SK-N-SH treated with all-trans-retinoic acid at 6 μM for 48 hours (cell line): ENCODE results near the gene ZNF792.
"Not testable (repeated sequence)": the region's sequence is repeated elsewhere in the genome, so short reads cannot be mapped to it uniquely, and the experiment has no call there.

ENCODE experiments used
- ATAC-seq: fragments of 200-7000 bp; cut with Tn5 transposase; 3 replicates; pipeline ENCODE4 v1.9.1; 2020; ENCODE audit warnings: mild to moderate bottlenecking, moderate library complexity
- ARNTL ChIP-seq: fragments of 450-650 bp; formaldehyde crosslinking; IDR thresholded peaks from 2 replicates; pipeline ENCODE4 v1.5.0; 2020; ENCODE audit warnings: low read depth, mild to moderate bottlenecking, moderate library complexity, borderline replicate concordance
- BACH2 ChIP-seq: fragments of 250-450 bp; sonication (Bioruptor Pico); IDR thresholded peaks from 2 replicates; pipeline ENCODE4 v1.9.0; 2021; ENCODE audit warnings: mild to moderate bottlenecking, borderline replicate concordance
- CSDC2 ChIP-seq: fragments of 250-450 bp; sonication (Bioruptor Pico); IDR thresholded peaks from 2 replicates; pipeline ENCODE4 v1.5.0; 2020; ENCODE audit warnings: mild to moderate bottlenecking, moderate library complexity
- ISL1 ChIP-seq: fragments of 250-450 bp; sonication (Bioruptor Pico); IDR thresholded peaks from 2 replicates; pipeline ENCODE4 v2.1.2; 2022; ENCODE audit warnings: mild to moderate bottlenecking, moderate library complexity
- OSR1 ChIP-seq: fragments of 250-450 bp; sonication (Bioruptor Pico); IDR thresholded peaks from 2 replicates; pipeline ENCODE4 v1.8.0; 2022; ENCODE audit warnings: moderate library complexity, mild to moderate bottlenecking, inconsistent platforms
- PPARA ChIP-seq: fragments of 250-450 bp; sonication (Bioruptor Pico); IDR thresholded peaks from 2 replicates; pipeline ENCODE4 v1.5.0; 2020; ENCODE audit warnings: mild to moderate bottlenecking, borderline replicate concordance
- SNAI2 ChIP-seq: fragments of 250-450 bp; sonication (Bioruptor Pico); IDR thresholded peaks from 2 replicates; pipeline ENCODE4 v1.5.0; 2020; ENCODE audit warnings: mild to moderate bottlenecking, moderate library complexity
- TCF4 ChIP-seq: fragments of 250-450 bp; sonication (Bioruptor Pico); IDR thresholded peaks from 2 replicates; pipeline ENCODE4 v1.8.0; 2021; ENCODE audit warnings: mild to moderate bottlenecking, moderate library complexity, borderline replicate concordance
- TOX ChIP-seq: fragments of 250-450 bp; sonication (Bioruptor Pico); IDR thresholded peaks from 2 replicates; pipeline ENCODE4 v1.8.0; 2021; ENCODE audit warnings: mild to moderate bottlenecking, moderate library complexity, borderline replicate concordance
- ZFP3 ChIP-seq: fragments of 250-450 bp; sonication (Bioruptor Pico); IDR thresholded peaks from 2 replicates; pipeline ENCODE4 v1.5.0; 2020; ENCODE audit warnings: mild to moderate bottlenecking, moderate library complexity
- ZFP30 ChIP-seq: fragments of 450-650 bp; formaldehyde crosslinking; IDR thresholded peaks from 2 replicates; pipeline ENCODE4 v1.5.0; 2022; ENCODE audit warnings: mild to moderate bottlenecking, moderate library complexity
- ZNF565 ChIP-seq: fragments of 450-650 bp; formaldehyde crosslinking; conservative IDR thresholded peaks from 2 replicates; pipeline ENCODE4 v1.5.0; 2020; ENCODE audit warnings: low read depth, mild to moderate bottlenecking, moderate library complexity
- ZNF70 ChIP-seq: fragments of 450-650 bp; formaldehyde crosslinking; IDR thresholded peaks from 2 replicates; pipeline ENCODE4 v1.5.0; 2020; ENCODE audit warnings: mild to moderate bottlenecking, moderate library complexity
- ZNF8 ChIP-seq: fragments of 450-650 bp; formaldehyde crosslinking; IDR thresholded peaks from 2 replicates; pipeline ENCODE4 v1.5.0; 2020; ENCODE audit warnings: mild to moderate bottlenecking, moderate library complexity
- TF ChIP-seq, protein P1 (sequence below): fragments of 250-450 bp; sonication (Bioruptor Pico); IDR thresholded peaks from 2 replicates; pipeline ENCODE4 v1.8.0; 2020; ENCODE audit warnings: mild to moderate bottlenecking, moderate library complexity, borderline replicate concordance
- TF ChIP-seq, protein P2 (sequence below): fragments of 250-450 bp; sonication (Bioruptor Pico); IDR thresholded peaks from 2 replicates; pipeline ENCODE4 v1.5.1; 2021; ENCODE audit warnings: mild to moderate bottlenecking, moderate library complexity
- TF ChIP-seq, protein P3 (sequence below): fragments of 250-450 bp; sonication (Bioruptor Pico); IDR thresholded peaks from 2 replicates; pipeline ENCODE4 v1.5.1; 2020; ENCODE audit warnings: low read depth, mild to moderate bottlenecking, moderate library complexity
- TF ChIP-seq, protein P4 (sequence below): fragments of 250-450 bp; sonication (Bioruptor Pico); IDR thresholded peaks from 2 replicates; pipeline ENCODE4 v1.5.0; 2020; ENCODE audit warnings: mild to moderate bottlenecking, moderate library complexity

Gene ZNF792

DNA sequence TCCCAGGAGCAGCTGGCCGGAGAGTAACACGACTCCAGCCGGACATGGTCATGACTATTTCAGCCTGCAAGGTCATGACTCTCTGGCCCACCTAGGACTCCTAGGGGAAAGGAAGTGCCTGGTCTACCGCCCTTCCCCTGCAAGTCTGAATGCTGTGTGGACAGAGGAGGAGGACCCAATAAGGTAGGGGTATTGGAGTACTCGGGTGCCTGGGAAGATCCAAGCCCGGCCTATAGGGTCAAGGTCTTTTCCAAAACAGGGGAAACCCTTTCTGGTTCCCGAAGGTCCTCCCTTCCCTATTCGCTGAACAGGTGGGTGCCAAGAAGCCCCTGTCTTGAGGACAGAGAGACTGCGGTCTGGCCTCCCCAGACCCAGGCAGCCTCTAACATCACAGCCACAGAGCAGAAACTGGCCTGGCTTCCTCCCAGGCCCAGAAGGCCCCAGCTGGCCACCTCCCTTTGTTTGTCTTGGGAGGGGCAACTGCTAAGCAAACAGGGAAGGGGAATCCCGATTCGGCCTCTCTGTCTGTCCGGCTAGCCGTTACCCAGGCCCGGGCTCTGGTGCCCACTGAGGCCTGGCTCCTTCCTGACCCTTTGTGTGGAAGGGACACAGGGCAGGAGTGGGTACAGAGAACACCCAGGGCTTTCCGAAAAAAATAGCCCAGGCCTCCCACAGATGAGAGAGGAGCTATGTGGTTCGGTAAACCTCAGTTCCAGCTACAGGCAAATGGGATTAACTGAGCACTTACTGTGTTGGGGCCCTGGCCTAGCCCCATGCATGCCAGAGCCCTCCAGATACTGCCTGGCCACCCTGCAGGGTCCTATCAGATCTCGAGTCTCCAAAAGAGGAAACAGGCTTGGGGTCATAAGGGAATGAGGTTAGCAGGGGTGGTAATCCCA is 30.9 kb upstream of the ZNF792 start:
- TF ChIP-seq OSR1 (CRISPR knock-in tag): no peak
- TF ChIP-seq, protein P1, sequence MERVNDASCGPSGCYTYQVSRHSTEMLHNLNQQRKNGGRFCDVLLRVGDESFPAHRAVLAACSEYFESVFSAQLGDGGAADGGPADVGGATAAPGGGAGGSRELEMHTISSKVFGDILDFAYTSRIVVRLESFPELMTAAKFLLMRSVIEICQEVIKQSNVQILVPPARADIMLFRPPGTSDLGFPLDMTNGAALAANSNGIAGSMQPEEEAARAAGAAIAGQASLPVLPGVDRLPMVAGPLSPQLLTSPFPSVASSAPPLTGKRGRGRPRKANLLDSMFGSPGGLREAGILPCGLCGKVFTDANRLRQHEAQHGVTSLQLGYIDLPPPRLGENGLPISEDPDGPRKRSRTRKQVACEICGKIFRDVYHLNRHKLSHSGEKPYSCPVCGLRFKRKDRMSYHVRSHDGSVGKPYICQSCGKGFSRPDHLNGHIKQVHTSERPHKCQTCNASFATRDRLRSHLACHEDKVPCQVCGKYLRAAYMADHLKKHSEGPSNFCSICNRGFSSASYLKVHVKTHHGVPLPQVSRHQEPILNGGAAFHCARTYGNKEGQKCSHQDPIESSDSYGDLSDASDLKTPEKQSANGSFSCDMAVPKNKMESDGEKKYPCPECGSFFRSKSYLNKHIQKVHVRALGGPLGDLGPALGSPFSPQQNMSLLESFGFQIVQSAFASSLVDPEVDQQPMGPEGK (CRISPR knock-in tag): no peak
- no peak for TF ChIP-seq ZFP3 (CRISPR knock-in tag)
- TF ChIP-seq ARNTL: no peak
- no peak for TF ChIP-seq PPARA (CRISPR knock-in tag)
- no peak for TF ChIP-seq TCF4
- no peak for TF ChIP-seq TOX (CRISPR knock-in tag)
- TF ChIP-seq SNAI2 (CRISPR knock-in tag): no peak
- no peak for TF ChIP-seq BACH2
- TF ChIP-seq ZFP30 (CRISPR knock-in tag): no peak
- no peak for TF ChIP-seq CSDC2
- TF ChIP-seq ZNF565 (CRISPR knock-in tag): no peak
- TF ChIP-seq ZNF8: no peak
- TF ChIP-seq, protein P2, sequence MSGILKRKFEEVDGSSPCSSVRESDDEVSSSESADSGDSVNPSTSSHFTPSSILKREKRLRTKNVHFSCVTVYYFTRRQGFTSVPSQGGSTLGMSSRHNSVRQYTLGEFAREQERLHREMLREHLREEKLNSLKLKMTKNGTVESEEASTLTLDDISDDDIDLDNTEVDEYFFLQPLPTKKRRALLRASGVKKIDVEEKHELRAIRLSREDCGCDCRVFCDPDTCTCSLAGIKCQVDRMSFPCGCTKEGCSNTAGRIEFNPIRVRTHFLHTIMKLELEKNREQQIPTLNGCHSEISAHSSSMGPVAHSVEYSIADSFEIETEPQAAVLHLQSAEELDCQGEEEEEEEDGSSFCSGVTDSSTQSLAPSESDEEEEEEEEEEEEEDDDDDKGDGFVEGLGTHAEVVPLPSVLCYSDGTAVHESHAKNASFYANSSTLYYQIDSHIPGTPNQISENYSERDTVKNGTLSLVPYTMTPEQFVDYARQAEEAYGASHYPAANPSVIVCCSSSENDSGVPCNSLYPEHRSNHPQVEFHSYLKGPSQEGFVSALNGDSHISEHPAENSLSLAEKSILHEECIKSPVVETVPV (CRISPR knock-in tag): no peak

DNA sequence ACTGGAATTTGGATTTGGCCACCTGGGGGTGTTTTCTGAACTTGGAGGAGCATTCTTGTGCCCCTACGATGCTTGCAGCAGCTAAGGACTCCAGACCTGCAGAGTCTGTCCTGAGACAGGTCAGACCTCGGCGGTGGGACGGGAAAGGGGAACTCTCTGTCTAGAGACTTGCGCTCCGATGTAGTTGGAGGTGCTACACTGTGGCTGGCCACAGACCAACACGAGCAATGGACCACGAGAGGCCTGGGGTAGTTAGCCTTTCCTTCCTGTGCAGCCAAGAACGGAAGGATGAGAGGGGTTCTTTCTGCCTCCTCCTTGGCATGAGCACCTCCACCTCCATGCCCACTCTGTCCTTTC is 30.2 kb upstream of the ZNF792 start:
- TF ChIP-seq ISL1 (CRISPR knock-in tag) (no peak), ZFP3 (CRISPR knock-in tag) (no peak), ZFP30 (CRISPR knock-in tag) (no peak), ZNF8 (no peak), ZNF70 (CRISPR knock-in tag) (no peak), OSR1 (CRISPR knock-in tag) (no peak), PPARA (CRISPR knock-in tag) (no peak)
- TF ChIP-seq, protein P1 (CRISPR knock-in tag): no peak
- TF ChIP-seq, protein P3, sequence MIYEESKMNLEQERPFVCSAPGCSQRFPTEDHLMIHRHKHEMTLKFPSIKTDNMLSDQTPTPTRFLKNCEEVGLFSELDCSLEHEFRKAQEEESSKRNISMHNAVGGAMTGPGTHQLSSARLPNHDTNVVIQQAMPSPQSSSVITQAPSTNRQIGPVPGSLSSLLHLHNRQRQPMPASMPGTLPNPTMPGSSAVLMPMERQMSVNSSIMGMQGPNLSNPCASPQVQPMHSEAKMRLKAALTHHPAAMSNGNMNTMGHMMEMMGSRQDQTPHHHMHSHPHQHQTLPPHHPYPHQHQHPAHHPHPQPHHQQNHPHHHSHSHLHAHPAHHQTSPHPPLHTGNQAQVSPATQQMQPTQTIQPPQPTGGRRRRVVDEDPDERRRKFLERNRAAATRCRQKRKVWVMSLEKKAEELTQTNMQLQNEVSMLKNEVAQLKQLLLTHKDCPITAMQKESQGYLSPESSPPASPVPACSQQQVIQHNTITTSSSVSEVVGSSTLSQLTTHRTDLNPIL (CRISPR knock-in tag): no peak
- TF ChIP-seq, protein P4, sequence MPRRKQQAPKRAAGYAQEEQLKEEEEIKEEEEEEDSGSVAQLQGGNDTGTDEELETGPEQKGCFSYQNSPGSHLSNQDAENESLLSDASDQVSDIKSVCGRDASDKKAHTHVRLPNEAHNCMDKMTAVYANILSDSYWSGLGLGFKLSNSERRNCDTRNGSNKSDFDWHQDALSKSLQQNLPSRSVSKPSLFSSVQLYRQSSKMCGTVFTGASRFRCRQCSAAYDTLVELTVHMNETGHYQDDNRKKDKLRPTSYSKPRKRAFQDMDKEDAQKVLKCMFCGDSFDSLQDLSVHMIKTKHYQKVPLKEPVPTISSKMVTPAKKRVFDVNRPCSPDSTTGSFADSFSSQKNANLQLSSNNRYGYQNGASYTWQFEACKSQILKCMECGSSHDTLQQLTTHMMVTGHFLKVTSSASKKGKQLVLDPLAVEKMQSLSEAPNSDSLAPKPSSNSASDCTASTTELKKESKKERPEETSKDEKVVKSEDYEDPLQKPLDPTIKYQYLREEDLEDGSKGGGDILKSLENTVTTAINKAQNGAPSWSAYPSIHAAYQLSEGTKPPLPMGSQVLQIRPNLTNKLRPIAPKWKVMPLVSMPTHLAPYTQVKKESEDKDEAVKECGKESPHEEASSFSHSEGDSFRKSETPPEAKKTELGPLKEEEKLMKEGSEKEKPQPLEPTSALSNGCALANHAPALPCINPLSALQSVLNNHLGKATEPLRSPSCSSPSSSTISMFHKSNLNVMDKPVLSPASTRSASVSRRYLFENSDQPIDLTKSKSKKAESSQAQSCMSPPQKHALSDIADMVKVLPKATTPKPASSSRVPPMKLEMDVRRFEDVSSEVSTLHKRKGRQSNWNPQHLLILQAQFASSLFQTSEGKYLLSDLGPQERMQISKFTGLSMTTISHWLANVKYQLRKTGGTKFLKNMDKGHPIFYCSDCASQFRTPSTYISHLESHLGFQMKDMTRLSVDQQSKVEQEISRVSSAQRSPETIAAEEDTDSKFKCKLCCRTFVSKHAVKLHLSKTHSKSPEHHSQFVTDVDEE (CRISPR knock-in tag): no peak
- TF ChIP-seq, protein P2 (CRISPR knock-in tag): no peak

More for the DNA sequence above, 30.9 kb upstream of the ZNF792 start:
- no peak for ATAC-seq

DNA sequence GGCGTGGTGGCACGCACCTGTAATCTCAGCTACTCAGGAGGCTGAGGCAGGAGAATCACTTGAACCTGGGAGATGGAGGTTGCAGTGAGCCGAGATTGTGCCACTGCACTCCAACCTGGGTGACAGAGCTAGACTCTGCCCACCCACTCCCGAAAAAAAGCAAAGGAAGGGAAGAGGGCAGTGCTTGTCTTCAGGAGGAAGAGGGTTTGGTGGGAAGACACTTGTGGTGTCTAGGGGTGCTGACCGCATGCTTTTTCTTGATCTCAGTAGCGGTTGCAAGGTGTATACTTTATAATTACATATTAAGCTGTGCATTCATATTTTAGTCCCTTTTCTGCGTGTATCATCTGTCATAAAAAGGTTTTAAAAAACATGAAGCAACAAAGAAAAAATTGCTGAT is 28.6 kb upstream of the ZNF792 start:
- not testable (repeated sequence) for ATAC-seq

More for the DNA sequence above, 30.2 kb upstream of the ZNF792 start:
- no peak for ATAC-seq
